Measurements from ENCODE around the gene ARID4B. TPM values are rescaled to one million over a fixed set of nuclear protein-coding genes. Genes with fewer than 3 reads are reported as not detected.
"Not testable (repeated sequence)": the region's sequence is repeated elsewhere in the genome, so short reads cannot be mapped to it uniquely, and the experiment has no call there.

Gene ARID4B
- total RNA-seq, 2 experiments from 2014 or later, result 28.7 to 44.9 TPM

- H3K27ac ChIP-seq (ENCODE audit: low read depth, low read length, poor library complexity, severe bottlenecking), result no peak overlapping the region
- peaks cover 24% of the 10 kb centered on the region for H4K20me1 ChIP-seq (ENCODE audit: insufficient read depth, low read length)
- BruUV-seq (replicated peaks), result no TSS peak
- H3K9me3 ChIP-seq (ENCODE audit: low read length), result no peaks in the 10 kb centered on the region
- no peak for TF ChIP-seq CTCF (conservative IDR thresholded peaks at IDR 0.05; ENCODE audit: low read length)
- TF ChIP-seq EZH2phosphoT487 (IDR thresholded peaks at IDR 0.05; ENCODE audit: borderline replicate concordance, low read depth, low read length), result no peak
- no peak for DNase-seq (ENCODE audit: low spot score)
- H3K9me2 ChIP-seq (ENCODE audit: insufficient read depth, low read length), result no peaks in the 10 kb centered on the region
- intact Hi-C loops (cut with micrococcal nuclease; ENCODE audit: unreplicated experiment), result no loop called here
- CTCF ChIA-PET (ENCODE audit: unreplicated experiment), result no interaction called here
- H3K4me1 ChIP-seq (ENCODE audit: insufficient read depth, low read length, poor library complexity, severe bottlenecking), result peaks cover 6% of the 10 kb centered on the region
- no peak overlapping the region for H2AFZ ChIP-seq (ENCODE audit: low read length)
- no peak overlapping the region for H3K4me2 ChIP-seq (ENCODE audit: low read length)
- no peak overlapping the region for H3K4me3 ChIP-seq (ENCODE audit: low read depth, low read length, poor library complexity, severe bottlenecking)
- no peaks in the 10 kb centered on the region for H3K36me3 ChIP-seq (ENCODE audit: insufficient read depth, low read length)
- POLR2A ChIA-PET, result interaction anchor here (0.5 to 0.6 kb wide), 2 partner anchors 48 to 134 kb away, joined by 3 read pairs; no protein-coding TSS in a partner anchor
- H3K79me2 ChIP-seq (ENCODE audit: insufficient read depth, low read depth, low read length), result peaks cover 99% of the 10 kb centered on the region
Observed at GRCh38 chr1:235287208-235287882, 40.6 kb downstream of the ARID4B start.

GRCh38 chr1:235286667-235287066 lies 41.3 kb downstream of the ARID4B start:
- H3K9me3 ChIP-seq (ENCODE audit: low read length), result no peaks in the 10 kb centered on the region
- no peaks in the 10 kb centered on the region for H3K36me3 ChIP-seq (ENCODE audit: insufficient read depth, low read length)
- peaks cover 99% of the 10 kb centered on the region for H3K79me2 ChIP-seq (ENCODE audit: insufficient read depth, low read depth, low read length)
- H3K4me2 ChIP-seq (ENCODE audit: low read length), result no peak overlapping the region
- ChIA-PET POLR2A (interaction anchor here (0.5 kb wide), 1 partner anchor 119 kb away, joined by 3 read pairs; no protein-coding TSS in a partner anchor), CTCF (ENCODE audit: unreplicated experiment) (no interaction called here)
- no peaks in the 10 kb centered on the region for H3K9me2 ChIP-seq (ENCODE audit: insufficient read depth, low read length)
- H3K4me3 ChIP-seq (ENCODE audit: low read depth, low read length, poor library complexity, severe bottlenecking), result no peak overlapping the region
- no peak overlapping the region for H3K27ac ChIP-seq (ENCODE audit: low read depth, low read length, poor library complexity, severe bottlenecking)
- peaks cover 6% of the 10 kb centered on the region for H3K4me1 ChIP-seq (ENCODE audit: insufficient read depth, low read length, poor library complexity, severe bottlenecking)
- intact Hi-C loops (cut with micrococcal nuclease; ENCODE audit: unreplicated experiment), result no loop called here
- no peak for TF ChIP-seq EZH2phosphoT487 (IDR thresholded peaks at IDR 0.05; ENCODE audit: borderline replicate concordance, low read depth, low read length)
- no TSS peak for BruUV-seq (replicated peaks)
- peaks cover 28% of the 10 kb centered on the region for H4K20me1 ChIP-seq (ENCODE audit: insufficient read depth, low read length)
- no peak for DNase-seq (ENCODE audit: low spot score)
- H2AFZ ChIP-seq (ENCODE audit: low read length), result no peak overlapping the region

- Histone ChIP-seq H3K27ac (ENCODE audit: low read depth, low read length, poor library complexity, severe bottlenecking) (no peak overlapping the region), H3K9me3 (ENCODE audit: low read length) (no peaks in the 10 kb centered on the region), H3K36me3 (ENCODE audit: insufficient read depth, low read length) (no peaks in the 10 kb centered on the region), H3K4me1 (ENCODE audit: insufficient read depth, low read length, poor library complexity, severe bottlenecking) (no peaks in the 10 kb centered on the region), H3K9me2 (ENCODE audit: insufficient read depth, low read length) (no peaks in the 10 kb centered on the region), H4K20me1 (ENCODE audit: insufficient read depth, low read length) (peaks cover 28% of the 10 kb centered on the region), H2AFZ (ENCODE audit: low read length) (no peak overlapping the region), H3K4me2 (ENCODE audit: low read length) (no peak overlapping the region), H3K4me3 (ENCODE audit: low read depth, low read length, poor library complexity, severe bottlenecking) (no peak overlapping the region), H3K79me2 (ENCODE audit: insufficient read depth, low read depth, low read length) (peaks cover 95% of the 10 kb centered on the region)
- CTCF ChIA-PET (ENCODE audit: unreplicated experiment), result no interaction called here
- DNase-seq (ENCODE audit: low spot score), result no peak
- TF ChIP-seq CTCF (conservative IDR thresholded peaks at IDR 0.05; ENCODE audit: low read length) (no peak), EZH2phosphoT487 (IDR thresholded peaks at IDR 0.05; ENCODE audit: borderline replicate concordance, low read depth, low read length) (no peak)
- POLR2A ChIA-PET, result interaction anchor here (0.6 kb wide), 1 partner anchor 87 kb away, joined by 3 read pairs; no protein-coding TSS in a partner anchor
- no TSS peak for BruUV-seq (replicated peaks)
- intact Hi-C loops (cut with micrococcal nuclease; ENCODE audit: unreplicated experiment), result no loop called here
Observed at GRCh38 chr1:235284231-235284769, 43.7 kb downstream of the ARID4B start.

- BruUV-seq (replicated peaks); H3K9me2 ChIP-seq (ENCODE audit: insufficient read depth, low read length); H3K9me3 ChIP-seq (ENCODE audit: low read length); CTCF ChIA-PET (ENCODE audit: unreplicated experiment); H3K4me2 ChIP-seq (ENCODE audit: low read length); H3K36me3 ChIP-seq (ENCODE audit: insufficient read depth, low read length); H3K4me1 ChIP-seq (ENCODE audit: insufficient read depth, low read length, poor library complexity, severe bottlenecking); intact Hi-C loops (cut with micrococcal nuclease; ENCODE audit: unreplicated experiment); DNase-seq (ENCODE audit: low spot score); H3K27ac ChIP-seq (ENCODE audit: low read depth, low read length, poor library complexity, severe bottlenecking); H2AFZ ChIP-seq (ENCODE audit: low read length); H3K4me3 ChIP-seq (ENCODE audit: low read depth, low read length, poor library complexity, severe bottlenecking): not testable (repeated sequence)
- Histone ChIP-seq H3K79me2 (ENCODE audit: insufficient read depth, low read depth, low read length) (peaks cover 95% of the 10 kb centered on the region), H4K20me1 (ENCODE audit: insufficient read depth, low read length) (peaks cover 24% of the 10 kb centered on the region)
- POLR2A ChIA-PET, result interaction anchor here (1.1 kb wide), 1 partner anchor 11 kb away, joined by 3 read pairs; no protein-coding TSS in a partner anchor
Observed at GRCh38 chr1:235283636-235284035, 44.3 kb downstream of the ARID4B start.
